Measurements from ENCODE around the gene RDH13.

DNA sequence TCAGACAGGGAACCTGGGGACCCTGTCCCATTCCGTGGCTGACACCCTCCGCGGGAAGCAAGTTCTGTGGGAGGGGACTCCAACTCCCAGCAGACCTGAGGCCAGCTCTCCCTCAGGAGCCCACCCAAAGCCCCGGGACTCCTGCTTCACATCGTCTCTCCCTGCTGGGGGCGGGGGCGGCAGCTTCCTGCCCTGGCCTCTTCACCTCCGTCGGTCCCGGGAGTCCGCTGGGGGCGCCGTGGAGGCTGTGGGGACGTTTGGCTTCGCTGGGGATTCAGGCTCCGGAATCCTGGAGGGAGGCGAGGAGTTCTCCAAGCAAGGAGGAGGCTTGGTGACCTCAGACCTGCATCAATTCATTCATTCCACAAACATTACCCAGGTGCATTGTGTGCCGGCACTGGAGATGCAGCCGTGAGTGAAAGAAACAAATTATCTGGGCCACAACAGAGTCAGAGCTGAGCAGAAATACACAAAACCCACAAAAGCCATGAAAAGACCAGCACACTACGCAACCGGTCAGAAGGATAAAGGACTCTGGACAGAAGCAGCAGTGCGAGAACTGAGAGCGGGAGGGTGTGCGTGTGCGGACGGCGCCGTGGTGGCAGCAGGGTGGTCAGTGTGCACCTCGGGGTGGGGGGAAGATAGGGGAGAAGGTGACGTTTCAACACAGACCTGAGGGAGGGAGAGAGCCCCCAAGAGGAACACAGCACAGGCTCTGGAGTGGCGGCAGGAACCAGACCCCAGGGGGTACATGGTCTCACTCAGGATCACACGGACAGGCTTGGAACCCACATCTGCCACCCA lies 31.7 kb upstream of the RDH13 start:
- TF ChIP-seq, protein P1, sequence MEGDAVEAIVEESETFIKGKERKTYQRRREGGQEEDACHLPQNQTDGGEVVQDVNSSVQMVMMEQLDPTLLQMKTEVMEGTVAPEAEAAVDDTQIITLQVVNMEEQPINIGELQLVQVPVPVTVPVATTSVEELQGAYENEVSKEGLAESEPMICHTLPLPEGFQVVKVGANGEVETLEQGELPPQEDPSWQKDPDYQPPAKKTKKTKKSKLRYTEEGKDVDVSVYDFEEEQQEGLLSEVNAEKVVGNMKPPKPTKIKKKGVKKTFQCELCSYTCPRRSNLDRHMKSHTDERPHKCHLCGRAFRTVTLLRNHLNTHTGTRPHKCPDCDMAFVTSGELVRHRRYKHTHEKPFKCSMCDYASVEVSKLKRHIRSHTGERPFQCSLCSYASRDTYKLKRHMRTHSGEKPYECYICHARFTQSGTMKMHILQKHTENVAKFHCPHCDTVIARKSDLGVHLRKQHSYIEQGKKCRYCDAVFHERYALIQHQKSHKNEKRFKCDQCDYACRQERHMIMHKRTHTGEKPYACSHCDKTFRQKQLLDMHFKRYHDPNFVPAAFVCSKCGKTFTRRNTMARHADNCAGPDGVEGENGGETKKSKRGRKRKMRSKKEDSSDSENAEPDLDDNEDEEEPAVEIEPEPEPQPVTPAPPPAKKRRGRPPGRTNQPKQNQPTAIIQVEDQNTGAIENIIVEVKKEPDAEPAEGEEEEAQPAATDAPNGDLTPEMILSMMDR (IDR thresholded peaks at IDR 0.05) = no peak
- TF ChIP-seq POLR2A (IDR thresholded peaks at IDR 0.05) (no peak), POLR2AphosphoS5 (IDR thresholded peaks at IDR 0.05) (no peak), EP300 (IDR thresholded peaks at IDR 0.05) (no peak)
